Heart right ventricle (tissue), 16 donors: ENCODE measurements around the gene MAP4K4. TPM values are rescaled to one million over a fixed set of nuclear protein-coding genes. Genes with fewer than 3 reads are reported as not detected.

Experiments
- ATAC-seq, 8 donors: fragments of 200-7000 bp; cut with Tn5 transposase; one replicate each; pipeline ENCODE4 v1.9.1; 2020; ENCODE audit warnings: mild to moderate bottlenecking in 8 of 8, moderate library complexity in 8 of 8, moderate number of reproducible peaks in 1 of 8
- DNase-seq, 2 donors: peaks; one replicate each; pipeline ENCODE4 v3.0.0-alpha.2; 2020
- H3K27ac ChIP-seq, 10 donors: fragments of 200-600 bp; sonication (generic) in 2 of 10; one replicate each; pipeline versions ENCODE4 v1.5.0 to v1.8.0; 2020 to 2022; ENCODE audit warnings: mild to moderate bottlenecking in 3 of 10
- H3K27me3 ChIP-seq, 7 donors: fragments of 200-600 bp; one replicate each; pipeline ENCODE4 v1.8.0; 2021 to 2022; ENCODE audit warnings: mild to moderate bottlenecking in 2 of 7
- H3K36me3 ChIP-seq, 9 donors: fragments of 200-600 bp; sonication (generic) in 1 of 9; one replicate each; pipeline versions ENCODE4 v1.5.0 to v1.8.0; 2020 to 2022; ENCODE audit warnings: mild to moderate bottlenecking in 2 of 9
- H3K4me1 ChIP-seq, 9 donors: fragments of 200-600 bp; sonication (generic) in 1 of 9; one replicate each; pipeline versions ENCODE4 v1.5.0 to v1.8.0; 2020 to 2022; ENCODE audit warnings: mild to moderate bottlenecking in 4 of 9
- H3K4me3 ChIP-seq, 10 donors: fragments of 200-600 bp; sonication (generic) in 2 of 10; one replicate each; pipeline versions ENCODE4 v1.5.0 to v1.8.0; 2020 to 2022; ENCODE audit warnings: mild to moderate bottlenecking in 7 of 10, moderate library complexity in 2 of 10
- H3K9me3 ChIP-seq, 11 donors: fragments of 200-600 bp in 10 of 11; sonication (generic) in 2 of 11; one replicate each; pipeline versions ENCODE4 v1.5.0 to v1.8.0; 2013 to 2022; ENCODE audit warnings: mild to moderate bottlenecking in 2 of 11, control low read depth in 1 of 11, moderate library complexity in 1 of 11
- CTCF ChIP-seq, 9 donors: fragments of 200-600 bp; sonication (generic) in 2 of 9; IDR thresholded peaks; one replicate each; pipeline versions ENCODE4 v1.5.0 to v1.8.0; 2021 to 2022; ENCODE audit warnings: antibody characterized with exemption in 9 of 9, mild to moderate bottlenecking in 5 of 9, moderate library complexity in 1 of 9
- WGBS, 2 donors: extraction: QIAGEN DNeasy Blood & Tissue Kit; methylation state at CpG; one replicate each; pipeline ENCODE4 v1.1.7; 2013; ENCODE audit warnings: inconsistent platforms in 1 of 2; 5-methylcytosine and 5-hydroxymethylcytosine counted together
- intact Hi-C, 10 donors: fragments of 100-400 bp; cut with DNase I; formaldehyde crosslinking; loops; one replicate each; pipeline versions ENCODE4 v1.11.1 to v1.14.2; 2022
- polyA plus RNA-seq, 2 donors: library from polyadenylated mRNA; stranded (reverse); fragments of 200-250 nt; gene quantifications; one replicate each; pipeline ENCODE4 v1.2.3, GENCODE V29; 2013
- total RNA-seq, 10 donors: library from RNA; stranded (reverse); fragmentation: NEBNext Ultra II Directional in 3 of 10; extraction: Animal tissue kit (Norgen Biotek cat#: 25700) in 3 of 10; gene quantifications; one replicate each; pipeline versions ENCODE4 v1.2.1 to v1.2.4, GENCODE V29; 2021 to 2023
- donor health status: Arrhythmogenic right ventricular cardiomyopathy.
- donor health status: ischemic (EF 13 %, LVEDD 7.1; RV severe dilation, severe dysfunction).
- donor health status: healthy with polysubstance abuse.
- donor health status: DM: no; HTN: yes; CAD: no.
- donor health status: DM: no; HTN: no; CAD: no.
- donor health status: ischemic (EF 25% LVEDD 6.9; RV normal size, moderate dysfunction).
- donor health status: ischemic (EF 25% LVEDD 5.7; RV mildly dilated, moderate dysfunction).
- donor health status: healthy.
- donor health status: DM: yes; HTN: yes; CAD: no.
- donor health status: Ischemic cardiomyopathy.
- donor health status: ischemic (EF 35%, LVEDD 5.7; RV mildly dilated, moderate dysfunction).
- donor health status: nonischemic (EF 11% LVEDD 7.7; RV severe dilation, severe dysfunction).
- donor health status: DM: yes; HTN: yes; CAD: no.
- donor health status: PGD.
- donor health status: ischemic (EF 29% LVEDD 5.4; RV normal size, mild dysfunction).
- donor health status: nonischemic (EF 23%, LVEDD 6.1; RV moderate dilation, normal function).

Gene MAP4K4
- total and polyA plus RNA-seq, 12 donors, result 44.3 to 116 (median 86.1) TPM

DNA sequence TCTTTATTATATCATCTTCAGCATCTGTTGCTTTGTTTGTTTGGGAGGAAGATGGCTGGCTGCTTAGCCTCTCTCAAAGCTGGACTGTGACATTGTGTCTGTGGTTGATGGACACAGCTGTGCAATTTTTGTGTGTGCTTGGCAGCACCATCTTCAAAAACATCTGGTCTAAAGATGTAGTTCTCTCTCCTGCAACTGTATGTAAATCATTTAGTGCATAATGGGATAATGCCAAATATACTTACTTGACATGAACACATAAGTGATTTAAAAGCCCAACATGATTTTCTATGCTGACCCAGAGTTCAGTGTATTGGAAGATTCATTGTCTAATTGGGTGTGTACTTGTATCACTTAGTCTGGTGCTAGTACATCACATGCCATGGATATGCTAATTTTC, 112.2 kb downstream of the MAP4K4 start:
- no peaks in the 10 kb centered on the region for H3K36me3 ChIP-seq
- H3K4me3 ChIP-seq, result no peak overlapping the region
- DNase-seq (no peak), ATAC-seq (no peak)
- TF ChIP-seq CTCF (IDR thresholded peaks at IDR 0.05), result no peak
- intact Hi-C loops, result loop anchor here in 2 of 10 donors (5.0 kb wide), 3 partner anchors 37 to 112 kb away; partner anchors contain the start of gene MAP4K4 (in 1 of the 2)
- H3K4me1 ChIP-seq, result peaks cover 17 to 91% (median 56%) of the 10 kb centered on the region in 9 donors
- no peaks in the 10 kb centered on the region for H3K9me3 ChIP-seq
- H3K27me3 ChIP-seq, result no peaks in the 10 kb centered on the region
- no peak overlapping the region for H3K27ac ChIP-seq

GRCh38 chr2:101811226-101812015, 113.9 kb downstream of the MAP4K4 start:
- H3K4me1 ChIP-seq, result peaks cover 4 to 91% (median 56%) of the 10 kb centered on the region in 9 donors
- WGBS, 2 donors, result 83 to 86% methylated on average over 11 of the region's 11 CpGs

GRCh38 chr2:101812226-101812625, 114.7 kb downstream of the MAP4K4 start:
- Histone ChIP-seq H3K36me3 (no peaks in the 10 kb centered on the region), H3K4me1 (peaks cover 6 to 91% (median 54%) of the 10 kb centered on the region in 9 donors), H3K27me3 (no peaks in the 10 kb centered on the region), H3K4me3 (no peak overlapping the region), H3K27ac (no peak overlapping the region), H3K9me3 (no peaks in the 10 kb centered on the region)
- ATAC-seq (no peak), DNase-seq (no peak)
- 87 to 90% methylated on average over 7 of the region's 7 CpGs for WGBS, 2 donors
- intact Hi-C loops, result loop anchor here in 2 of 10 donors (5.0 kb wide), 2 partner anchors 50 to 115 kb away; partner anchors contain the start of gene MAP4K4 (in 1 of the 2)
- no peak for TF ChIP-seq CTCF (IDR thresholded peaks at IDR 0.05)

More at GRCh38 chr2:101811226-101812015, 113.9 kb downstream of the MAP4K4 start:
- no peak overlapping the region for H3K4me3 ChIP-seq
- DNase-seq (no peak), ATAC-seq (no peak)
- no peak overlapping the region for H3K27ac ChIP-seq
- H3K9me3 ChIP-seq, result no peaks in the 10 kb centered on the region
- no peaks in the 10 kb centered on the region for H3K27me3 ChIP-seq
- no peaks in the 10 kb centered on the region for H3K36me3 ChIP-seq
- intact Hi-C loops, result loop anchor here in 2 of 10 donors (5.0 kb wide), 2 partner anchors 49 to 114 kb away; partner anchors contain the start of gene MAP4K4 (in 1 of the 2)
- no peak for TF ChIP-seq CTCF (IDR thresholded peaks at IDR 0.05)

GRCh38 chr2:101814752-101815151, 117.2 kb downstream of the MAP4K4 start:
- DNase-seq (no peak), ATAC-seq (no peak)
- Histone ChIP-seq H3K36me3 (no peaks in the 10 kb centered on the region), H3K9me3 (no peaks in the 10 kb centered on the region), H3K27ac (no peak overlapping the region), H3K27me3 (no peaks in the 10 kb centered on the region), H3K4me3 (no peak overlapping the region), H3K4me1 (peaks cover 8 to 93% (median 68%) of the 10 kb centered on the region in 9 donors)
- no peak for TF ChIP-seq CTCF (IDR thresholded peaks at IDR 0.05)
- WGBS, 2 donors, result 83 to 88% methylated on average over 2 of the region's 2 CpGs
- intact Hi-C loops, result loop anchor here in 2 of 10 donors (5.0 kb wide), 2 partner anchors 52 to 117 kb away; partner anchors contain the start of gene MAP4K4 (in 1 of the 2)
